ENCODE measurements around the gene KLF3.

KLF3 gene

DNA sequence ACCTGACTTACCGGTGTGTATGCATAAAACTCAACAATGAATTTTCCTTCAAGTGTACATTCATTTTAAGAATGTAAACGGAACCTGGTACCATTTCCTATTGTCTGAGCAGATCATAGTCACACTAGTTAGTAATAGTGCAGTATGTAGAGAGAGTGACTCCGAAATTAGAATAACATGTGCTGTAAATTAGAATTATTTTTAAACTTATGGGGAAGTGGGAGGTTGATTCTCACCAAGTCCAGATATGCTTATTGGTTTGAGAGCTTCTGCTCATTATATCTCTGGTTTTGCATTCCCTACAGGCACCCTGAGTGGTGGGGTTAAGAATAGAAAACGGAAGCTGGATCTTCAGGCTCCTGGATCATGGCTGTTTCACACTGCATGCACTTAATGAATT, 39.6 kb downstream of the KLF3 start:
- no peak overlapping the region for H3K9ac ChIP-seq (ENCODE audit: low read length)
- no peaks in the 10 kb centered on the region for H3K27me3 ChIP-seq (ENCODE audit: control insufficient read depth, insufficient read depth, low read length)
- H3K36me3 ChIP-seq (ENCODE audit: control insufficient read depth, insufficient read depth, low read length), result 0 out of 2 replicates have a peak, but pooled peaks cover under 1% of the 10 kb centered on the region
- no peaks in the 10 kb centered on the region for H3K9me3 ChIP-seq (ENCODE audit: control insufficient read depth, insufficient read depth, low read depth, low read length)
- no peak overlapping the region for H3K4me3 ChIP-seq (ENCODE audit: low read depth, low read length)
- H3K4me1 ChIP-seq (ENCODE audit: control insufficient read depth, insufficient read depth, low read length), result peaks cover 36% of the 10 kb centered on the region
- H3K27ac ChIP-seq (ENCODE audit: low read depth, low read length), result no peak overlapping the region

GRCh38 chr4:38704622-38705154, 40.7 kb downstream of the KLF3 start:
- Histone ChIP-seq H3K27me3 (ENCODE audit: control insufficient read depth, insufficient read depth, low read length) (no peaks in the 10 kb centered on the region), H3K4me1 (ENCODE audit: control insufficient read depth, insufficient read depth, low read length) (peaks cover 31% of the 10 kb centered on the region), H3K9me3 (ENCODE audit: control insufficient read depth, insufficient read depth, low read depth, low read length) (no peaks in the 10 kb centered on the region), H3K9ac (ENCODE audit: low read length) (no peak overlapping the region), H3K36me3 (ENCODE audit: control insufficient read depth, insufficient read depth, low read length) (no peaks in the 10 kb centered on the region), H3K27ac (ENCODE audit: low read depth, low read length) (no peak overlapping the region), H3K4me3 (ENCODE audit: low read depth, low read length) (no peak overlapping the region)

DNA sequence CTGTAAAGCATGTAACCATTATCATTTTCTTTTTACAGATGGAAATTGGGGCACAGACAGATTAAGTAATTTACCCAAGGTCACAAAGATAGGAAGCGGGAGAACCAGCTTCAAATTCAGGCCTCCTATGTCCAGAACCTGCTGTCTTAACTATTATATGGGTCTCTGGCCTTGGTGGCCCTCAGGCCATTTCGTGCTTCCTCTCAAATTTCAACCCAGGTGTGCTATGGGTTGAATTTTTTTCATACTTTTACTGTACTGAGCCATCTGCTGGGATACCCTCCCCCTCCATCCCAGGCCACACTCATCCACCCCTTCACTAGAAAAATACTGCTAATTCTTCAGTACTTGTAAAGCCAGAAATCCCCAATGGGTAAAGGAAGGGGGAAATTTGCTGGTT, 42.3 kb downstream of the KLF3 start:
- H3K36me3 ChIP-seq (ENCODE audit: control insufficient read depth, insufficient read depth, low read length), result no peaks in the 10 kb centered on the region
- no peak overlapping the region for H3K4me3 ChIP-seq (ENCODE audit: low read depth, low read length)
- H3K27ac ChIP-seq (ENCODE audit: low read depth, low read length), result no peak overlapping the region
- no peak overlapping the region for H3K9ac ChIP-seq (ENCODE audit: low read length)
- H3K27me3 ChIP-seq (ENCODE audit: control insufficient read depth, insufficient read depth, low read length), result no peaks in the 10 kb centered on the region
- no peaks in the 10 kb centered on the region for H3K9me3 ChIP-seq (ENCODE audit: control insufficient read depth, insufficient read depth, low read depth, low read length)
- peaks cover 15% of the 10 kb centered on the region for H3K4me1 ChIP-seq (ENCODE audit: control insufficient read depth, insufficient read depth, low read length)

DNA sequence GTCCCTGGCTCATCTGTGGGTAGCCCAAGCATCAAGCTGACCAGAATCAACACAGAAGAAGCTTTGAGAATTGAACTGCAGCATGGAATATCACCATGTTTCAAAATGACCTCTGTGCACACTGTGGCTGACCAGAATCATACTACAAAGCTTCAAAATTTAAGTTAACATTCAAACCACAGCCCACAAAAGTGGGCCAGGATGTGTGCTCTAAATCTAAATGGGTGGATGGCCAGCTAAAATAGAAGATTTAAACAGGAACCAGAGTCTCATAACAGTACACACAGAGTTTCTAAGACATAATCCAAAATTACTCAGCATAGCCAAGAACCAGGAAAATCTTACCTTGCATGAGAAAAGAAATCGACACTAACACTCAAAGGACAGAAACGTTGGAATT, 46.1 kb downstream of the KLF3 start:
- Histone ChIP-seq H3K4me3 (ENCODE audit: low read depth, low read length) (no peak overlapping the region), H3K36me3 (ENCODE audit: control insufficient read depth, insufficient read depth, low read length) (no peaks in the 10 kb centered on the region), H3K9me3 (ENCODE audit: control insufficient read depth, insufficient read depth, low read depth, low read length) (peaks cover 2% of the 10 kb centered on the region; the same call in 1 of the 2 replicates), H3K9ac (ENCODE audit: low read length) (no peak overlapping the region), H3K27me3 (ENCODE audit: control insufficient read depth, insufficient read depth, low read length) (no peaks in the 10 kb centered on the region), H3K27ac (ENCODE audit: low read depth, low read length) (no peak overlapping the region), H3K4me1 (ENCODE audit: control insufficient read depth, insufficient read depth, low read length) (no peaks in the 10 kb centered on the region)

- Histone ChIP-seq H3K36me3 (ENCODE audit: control insufficient read depth, insufficient read depth, low read length) (no peaks in the 10 kb centered on the region), H3K27me3 (ENCODE audit: control insufficient read depth, insufficient read depth, low read length) (no peaks in the 10 kb centered on the region), H3K9me3 (ENCODE audit: control insufficient read depth, insufficient read depth, low read depth, low read length) (peaks cover 7% of the 10 kb centered on the region; the same call in 1 of the 2 replicates), H3K9ac (ENCODE audit: low read length) (no peak overlapping the region), H3K27ac (ENCODE audit: low read depth, low read length) (no peak overlapping the region), H3K4me3 (ENCODE audit: low read depth, low read length) (no peak overlapping the region), H3K4me1 (ENCODE audit: control insufficient read depth, insufficient read depth, low read length) (no peaks in the 10 kb centered on the region)
Observed at GRCh38 chr4:38711066-38711465, 47.1 kb downstream of the KLF3 start.

- Histone ChIP-seq H3K9me3 (ENCODE audit: control insufficient read depth, insufficient read depth, low read depth, low read length) (peaks cover 7% of the 10 kb centered on the region; the same call in 1 of the 2 replicates), H3K27me3 (ENCODE audit: control insufficient read depth, insufficient read depth, low read length) (no peaks in the 10 kb centered on the region), H3K36me3 (ENCODE audit: control insufficient read depth, insufficient read depth, low read length) (no peaks in the 10 kb centered on the region), H3K4me3 (ENCODE audit: low read depth, low read length) (no peak overlapping the region), H3K27ac (ENCODE audit: low read depth, low read length) (no peak overlapping the region), H3K9ac (ENCODE audit: low read length) (no peak overlapping the region), H3K4me1 (ENCODE audit: control insufficient read depth, insufficient read depth, low read length) (no peaks in the 10 kb centered on the region)
Observed at GRCh38 chr4:38715050-38715449, 51.1 kb downstream of the KLF3 start.

DNA sequence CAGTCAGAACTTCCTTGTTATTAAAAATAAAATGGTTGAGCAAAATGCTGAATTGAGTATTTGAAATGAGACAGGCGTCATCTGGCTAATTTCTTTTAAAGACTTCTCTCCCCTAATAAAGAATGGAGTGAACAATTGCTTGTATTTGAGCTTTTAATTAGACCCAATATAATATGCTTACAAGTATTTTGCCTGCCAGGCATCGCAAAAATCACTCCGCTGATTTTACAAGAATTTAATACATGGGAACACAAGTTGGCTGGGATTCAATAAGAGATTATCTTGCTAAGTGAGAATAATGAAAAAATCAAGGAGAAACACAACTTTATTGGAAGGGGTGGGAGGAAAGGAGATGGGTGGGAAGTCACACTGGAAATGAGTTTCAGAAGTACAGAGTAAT, 52.3 kb downstream of the KLF3 start:
- Histone ChIP-seq H3K4me1 (ENCODE audit: control insufficient read depth, insufficient read depth, low read length) (no peaks in the 10 kb centered on the region), H3K9me3 (ENCODE audit: control insufficient read depth, insufficient read depth, low read depth, low read length) (peaks cover 7% of the 10 kb centered on the region; the same call in 1 of the 2 replicates), H3K9ac (ENCODE audit: low read length) (no peak overlapping the region), H3K27ac (ENCODE audit: low read depth, low read length) (no peak overlapping the region), H3K36me3 (ENCODE audit: control insufficient read depth, insufficient read depth, low read length) (no peaks in the 10 kb centered on the region), H3K4me3 (ENCODE audit: low read depth, low read length) (no peak overlapping the region), H3K27me3 (ENCODE audit: control insufficient read depth, insufficient read depth, low read length) (peaks cover under 1% of the 10 kb centered on the region; the same call in 1 of the 2 replicates)

DNA sequence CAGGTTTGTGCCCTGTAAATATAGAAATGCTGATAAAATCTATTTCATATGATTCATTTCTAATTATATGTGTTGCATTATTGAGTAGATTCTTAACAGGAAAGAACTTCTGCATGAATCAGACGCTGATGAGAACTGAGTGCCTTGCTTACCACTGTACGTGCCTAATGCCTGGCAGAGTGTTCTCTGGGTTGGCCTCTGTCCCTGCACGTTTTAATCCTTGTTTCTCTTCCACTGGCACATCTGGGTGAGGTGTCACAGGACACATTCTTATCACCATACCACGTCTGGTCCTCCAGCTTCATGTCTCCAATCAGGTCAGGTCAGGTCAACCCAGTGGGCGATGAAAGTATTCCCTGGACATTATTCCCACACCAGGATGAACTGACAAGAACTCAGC, 53.6 kb downstream of the KLF3 start:
- H3K27ac ChIP-seq (ENCODE audit: low read depth, low read length), result no peak overlapping the region
- H3K4me3 ChIP-seq (ENCODE audit: low read depth, low read length), result no peak overlapping the region
- H3K9me3 ChIP-seq (ENCODE audit: control insufficient read depth, insufficient read depth, low read depth, low read length), result peaks cover 4% of the 10 kb centered on the region; the same call in 1 of the 2 replicates
- peaks cover 11% of the 10 kb centered on the region; the same call in 1 of the 2 replicates for H3K27me3 ChIP-seq (ENCODE audit: control insufficient read depth, insufficient read depth, low read length)
- no peak overlapping the region for H3K9ac ChIP-seq (ENCODE audit: low read length)
- no peaks in the 10 kb centered on the region for H3K36me3 ChIP-seq (ENCODE audit: control insufficient read depth, insufficient read depth, low read length)
- H3K4me1 ChIP-seq (ENCODE audit: control insufficient read depth, insufficient read depth, low read length), result no peaks in the 10 kb centered on the region

DNA sequence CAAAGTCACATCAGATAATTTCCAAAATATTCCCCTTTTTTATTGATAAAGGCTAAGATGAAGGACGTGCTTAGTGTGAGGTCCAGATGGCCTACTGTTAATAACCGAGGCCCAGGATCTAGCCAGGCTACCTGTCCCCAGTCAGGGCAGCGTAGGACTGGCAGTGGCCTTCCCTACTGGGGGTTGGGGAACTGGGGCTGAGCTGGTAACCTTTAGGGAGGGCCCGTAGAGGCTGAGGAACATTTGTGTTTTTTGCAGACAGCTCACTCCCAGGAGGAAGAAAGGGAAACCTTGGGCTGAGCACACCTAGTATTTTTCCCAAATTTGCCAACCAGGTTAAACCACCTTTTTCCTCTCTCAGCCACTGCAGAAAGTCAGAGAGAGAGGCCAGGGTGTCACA, 59.1 kb downstream of the KLF3 start:
- no peak overlapping the region for H3K9ac ChIP-seq (ENCODE audit: low read length)
- no peaks in the 10 kb centered on the region for H3K36me3 ChIP-seq (ENCODE audit: control insufficient read depth, insufficient read depth, low read length)
- no peaks in the 10 kb centered on the region for H3K9me3 ChIP-seq (ENCODE audit: control insufficient read depth, insufficient read depth, low read depth, low read length)
- peaks cover 43% of the 10 kb centered on the region for H3K27me3 ChIP-seq (ENCODE audit: control insufficient read depth, insufficient read depth, low read length)
- peaks cover 7% of the 10 kb centered on the region; the same call in 1 of the 2 replicates for H3K4me1 ChIP-seq (ENCODE audit: control insufficient read depth, insufficient read depth, low read length)
- no peak overlapping the region for H3K27ac ChIP-seq (ENCODE audit: low read depth, low read length)
- no peak overlapping the region for H3K4me3 ChIP-seq (ENCODE audit: low read depth, low read length)

DNA sequence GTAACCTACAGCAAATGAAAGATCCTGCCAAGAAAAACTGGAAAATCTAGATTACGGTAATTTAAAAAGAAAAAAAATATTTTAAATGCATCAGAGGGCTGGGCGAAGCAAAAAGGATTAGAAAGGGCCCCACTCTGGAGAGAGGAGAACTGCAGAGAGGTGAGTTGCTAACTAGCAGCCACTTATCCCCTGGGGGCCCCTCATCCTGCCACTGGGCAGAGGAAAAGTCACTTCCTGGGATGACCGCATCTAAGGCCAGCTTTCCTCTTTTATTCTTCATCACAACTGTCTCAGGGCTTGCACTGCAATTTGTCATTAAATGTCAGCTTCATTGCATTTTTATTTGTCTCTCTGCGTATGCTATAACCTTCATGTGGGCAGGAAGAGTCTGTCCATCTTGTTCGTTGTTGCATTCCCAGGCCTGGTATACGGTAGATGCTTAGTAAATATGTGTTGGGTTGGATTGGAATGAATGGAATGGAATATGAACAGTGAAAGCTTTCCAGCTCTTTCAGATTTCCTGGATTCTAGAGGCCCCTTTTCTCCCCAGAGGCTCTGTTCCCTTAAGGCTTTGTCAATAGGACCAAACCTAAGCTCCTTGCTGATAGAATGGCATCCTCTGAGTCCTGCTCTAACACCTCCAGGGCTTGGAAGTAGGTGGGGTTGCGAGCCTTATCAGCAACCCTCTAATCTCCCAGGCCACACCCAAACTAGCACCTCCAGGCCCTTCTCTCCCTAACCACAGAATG, 59.9 kb downstream of the KLF3 start:
- Histone ChIP-seq H3K9ac (ENCODE audit: low read length) (no peak overlapping the region), H3K4me3 (ENCODE audit: low read depth, low read length) (no peak overlapping the region), H3K9me3 (ENCODE audit: control insufficient read depth, insufficient read depth, low read depth, low read length) (no peaks in the 10 kb centered on the region), H3K27me3 (ENCODE audit: control insufficient read depth, insufficient read depth, low read length) (peaks cover 45% of the 10 kb centered on the region), H3K36me3 (ENCODE audit: control insufficient read depth, insufficient read depth, low read length) (no peaks in the 10 kb centered on the region), H3K27ac (ENCODE audit: low read depth, low read length) (no peak overlapping the region), H3K4me1 (ENCODE audit: control insufficient read depth, insufficient read depth, low read length) (peaks cover 10% of the 10 kb centered on the region; the same call in 1 of the 2 replicates)

DNA sequence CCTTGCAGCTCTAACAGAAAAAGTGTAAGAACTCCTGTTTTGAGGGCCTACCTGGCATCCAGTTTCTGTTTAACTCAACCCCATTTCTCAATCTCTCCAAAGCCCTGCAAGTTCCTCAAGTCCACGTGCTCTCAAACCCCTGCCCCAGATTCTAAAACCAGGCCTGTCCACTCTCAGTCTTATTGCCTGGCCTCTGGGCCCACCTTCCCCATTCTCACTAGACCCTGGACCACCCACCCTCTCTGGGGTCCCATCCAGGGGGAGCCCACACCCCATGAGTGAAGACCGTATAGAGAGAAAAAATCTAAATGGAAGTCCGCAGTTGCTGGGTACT, 60.4 kb downstream of the KLF3 start:
- no peak overlapping the region for H3K27ac ChIP-seq (ENCODE audit: low read depth, low read length)
- H3K36me3 ChIP-seq (ENCODE audit: control insufficient read depth, insufficient read depth, low read length), result no peaks in the 10 kb centered on the region
- no peaks in the 10 kb centered on the region for H3K9me3 ChIP-seq (ENCODE audit: control insufficient read depth, insufficient read depth, low read depth, low read length)
- H3K4me1 ChIP-seq (ENCODE audit: control insufficient read depth, insufficient read depth, low read length), result peaks cover 10% of the 10 kb centered on the region; the same call in 1 of the 2 replicates
- H3K27me3 ChIP-seq (ENCODE audit: control insufficient read depth, insufficient read depth, low read length), result peaks cover 45% of the 10 kb centered on the region
- no peak overlapping the region for H3K9ac ChIP-seq (ENCODE audit: low read length)
- no peak overlapping the region for H3K4me3 ChIP-seq (ENCODE audit: low read depth, low read length)

Data from HUES6 (cell line).